HG02623 (cell line): ENCODE results near the gene DNAH17.
"Not testable (repeated sequence)": the region's sequence is repeated elsewhere in the genome, so short reads cannot be mapped to it uniquely, and the experiment has no call there.

Source experiments
- ATAC-seq: cut with Tn5 transposase; IDR thresholded peaks from one replicate; pipeline ENCODE4 v1.9.1; 2021; ENCODE audit warnings: moderate library complexity; ENCODE audit not compliant: unreplicated experiment

Gene DNAH17

DNA sequence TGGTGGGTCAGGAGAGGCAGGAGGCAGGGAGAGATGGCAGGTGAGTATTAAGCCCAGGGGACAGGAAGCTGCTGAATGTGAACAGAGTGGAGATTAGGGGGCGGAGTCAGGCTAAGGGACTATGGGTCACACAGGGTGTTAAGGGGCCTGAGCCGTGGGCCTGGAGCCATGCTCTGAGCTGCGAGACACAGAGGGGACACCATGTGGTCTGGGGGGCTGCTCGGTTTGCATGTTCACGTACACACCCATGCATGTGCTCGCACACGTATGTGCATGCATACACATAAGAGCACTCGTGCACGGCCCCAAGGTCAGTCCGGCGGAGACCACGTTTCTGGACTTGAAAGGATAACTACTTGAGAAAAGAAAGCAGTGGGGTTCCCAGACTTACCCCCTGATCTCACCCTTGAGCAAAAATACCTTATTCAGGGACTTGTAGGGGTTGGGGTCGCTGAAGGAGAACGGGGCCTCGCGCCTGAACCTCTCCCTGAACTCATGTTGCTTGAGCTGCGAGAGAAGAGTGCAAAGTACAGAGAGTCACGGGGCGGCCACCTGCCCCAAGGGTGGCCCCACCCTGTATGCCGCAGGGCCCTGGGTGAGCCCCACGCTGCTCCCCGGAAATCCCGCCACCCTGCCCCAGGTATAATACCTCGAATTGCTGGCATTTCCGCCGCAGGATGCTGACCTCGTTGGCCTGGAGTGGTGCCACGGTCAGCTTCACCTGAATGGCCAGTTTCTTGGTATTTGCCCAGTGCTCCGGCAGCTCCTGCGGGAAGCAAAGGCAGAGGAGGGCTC is 50.8 kb downstream of the DNAH17 start:
- ATAC-seq: no peak

GRCh38 chr17:78525511-78526160 is 51.6 kb downstream of the DNAH17 start:
- ATAC-seq: no peak

DNA sequence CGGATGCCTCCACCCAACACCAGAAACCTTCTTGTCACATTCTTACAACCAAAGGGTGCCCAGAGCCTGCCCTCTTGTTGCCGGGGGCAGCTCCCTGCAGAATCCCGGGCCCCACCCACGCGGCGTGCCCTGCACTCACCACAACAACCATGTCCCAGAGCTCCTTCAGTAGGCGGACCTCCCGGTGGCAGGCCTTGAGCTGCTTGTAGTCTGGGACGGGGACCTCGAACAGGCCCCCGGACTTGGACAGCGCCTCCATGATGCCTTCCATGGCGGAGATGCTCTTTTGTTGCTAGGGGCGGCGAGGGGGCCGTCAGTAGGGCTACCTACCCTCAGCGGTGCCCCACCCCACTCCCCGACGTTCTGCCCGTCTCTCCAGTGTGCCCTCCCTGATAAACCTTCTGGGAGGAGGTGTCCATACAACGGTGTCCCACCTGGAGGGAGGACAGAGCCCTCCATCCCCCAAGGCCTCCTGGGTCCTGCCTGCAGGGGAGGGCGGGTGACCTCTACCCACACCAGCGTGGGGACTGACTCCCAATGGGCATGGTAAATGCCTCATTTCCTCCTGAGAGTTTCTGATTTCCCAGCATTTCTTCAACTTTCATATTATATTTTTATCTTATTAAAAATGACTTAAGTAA is 52.2 kb downstream of the DNAH17 start:
- ATAC-seq: no peak

GRCh38 chr17:78523934-78524655 is 53.1 kb downstream of the DNAH17 start:
- no peak for ATAC-seq

GRCh38 chr17:78522031-78522809 is 55.0 kb downstream of the DNAH17 start:
- no peak for ATAC-seq

GRCh38 chr17:78517421-78517820 is 59.8 kb downstream of the DNAH17 start:
- no peak for ATAC-seq

- ATAC-seq: no peak
These were observed 61.7 kb downstream of the DNAH17 start for GRCh38 chr17:78515480-78515879.

- no peak for ATAC-seq
These were observed 62.7 kb downstream of the DNAH17 start for GRCh38 chr17:78514521-78514920.

GRCh38 chr17:78512976-78513375 is 64.2 kb downstream of the DNAH17 start:
- ATAC-seq: no peak

- no peak for ATAC-seq
These were observed 66.8 kb downstream of the DNAH17 start for GRCh38 chr17:78510141-78511075.

DNA sequence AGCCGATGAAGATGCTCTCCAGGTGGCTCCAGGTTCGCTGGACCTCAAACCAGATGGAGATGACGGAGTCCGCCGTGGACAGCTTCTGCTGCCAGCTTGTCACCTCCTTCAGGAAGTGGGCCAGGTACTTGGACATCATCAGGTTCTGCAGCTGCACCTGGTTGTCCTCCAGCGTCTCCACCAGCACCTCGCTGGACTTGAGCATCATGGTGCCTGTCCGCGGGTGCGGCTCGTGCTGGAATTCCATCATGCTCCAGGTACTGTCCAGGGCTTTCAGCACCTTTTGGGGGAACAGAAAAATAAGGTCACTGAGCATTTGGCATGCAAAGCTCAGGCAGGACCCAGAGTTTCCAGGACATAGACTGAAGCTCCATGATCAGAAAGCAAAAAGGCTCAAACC is 69.7 kb downstream of the DNAH17 start:
- no peak for ATAC-seq

GRCh38 chr17:78506454-78507309 is 70.5 kb downstream of the DNAH17 start:
- ATAC-seq: no peak

GRCh38 chr17:78504156-78504925 is 72.9 kb downstream of the DNAH17 start:
- ATAC-seq: no peak

GRCh38 chr17:78503388-78503787 is 73.8 kb downstream of the DNAH17 start:
- ATAC-seq: not testable (repeated sequence)

GRCh38 chr17:78502611-78503148 is 74.5 kb downstream of the DNAH17 start:
- ATAC-seq: no peak

GRCh38 chr17:78501241-78502036 is 75.8 kb downstream of the DNAH17 start:
- no peak for ATAC-seq

GRCh38 chr17:78500806-78501205 is 76.4 kb downstream of the DNAH17 start:
- no peak for ATAC-seq
